GM19468 (cell line): ENCODE measurements around the gene POLR2J2.
"Not testable (repeated sequence)": the region's sequence is repeated elsewhere in the genome, so short reads cannot be mapped to it uniquely, and the experiment has no call there.

Experiments
- ATAC-seq: cut with Tn5 transposase; IDR thresholded peaks from one replicate; pipeline ENCODE4 v1.9.1; 2021; ENCODE audit warnings: mild to moderate bottlenecking, moderate library complexity, moderate number of reproducible peaks; ENCODE audit not compliant: unreplicated experiment; ENCODE audit errors: extremely low read depth

Gene POLR2J2

DNA sequence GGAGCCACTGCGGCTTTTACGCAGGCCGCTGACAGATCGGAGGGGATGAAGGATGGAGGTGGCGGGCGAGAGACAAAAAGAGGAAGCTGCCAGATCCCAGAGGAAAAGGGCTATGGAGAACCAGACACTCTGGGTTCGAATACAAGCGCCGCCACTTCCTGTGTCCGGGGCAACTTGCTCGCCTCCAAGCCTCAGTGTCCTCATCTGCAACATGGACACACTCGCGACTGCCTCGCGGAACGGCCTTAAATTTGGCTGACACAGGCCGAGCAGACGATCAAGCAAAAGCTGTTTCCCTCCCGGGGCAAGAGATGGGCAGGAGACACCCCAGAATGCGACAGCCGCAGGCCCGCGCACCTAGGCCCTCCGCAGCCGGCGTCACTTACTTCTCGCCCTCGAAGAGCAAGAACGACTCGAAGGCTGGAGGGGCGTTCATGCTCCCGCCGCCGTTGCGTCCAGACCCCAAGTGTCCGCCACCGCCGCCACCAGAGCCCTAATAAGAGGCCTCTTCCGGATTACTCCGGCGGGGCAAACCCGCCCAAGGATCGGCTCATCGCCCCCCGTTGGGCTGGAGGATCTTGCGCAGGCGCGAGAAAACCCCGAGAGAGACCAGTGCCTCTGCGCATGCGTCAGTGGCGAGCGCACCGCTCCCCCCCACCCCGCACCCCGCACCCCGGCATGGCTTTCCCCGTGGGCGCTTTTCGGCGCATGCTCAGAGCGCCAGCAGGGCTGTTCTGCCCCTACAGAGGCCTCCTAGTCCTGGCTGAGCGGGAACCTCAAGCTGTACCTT lies at the start of gene POLR2J2:
POLR2J2 (minus strand) TSS at position 498 of the 790 bp plus-strand sequence; CDS start at position 436, 62 bp downstream.
- ATAC-seq: peak; percentile 65

DNA sequence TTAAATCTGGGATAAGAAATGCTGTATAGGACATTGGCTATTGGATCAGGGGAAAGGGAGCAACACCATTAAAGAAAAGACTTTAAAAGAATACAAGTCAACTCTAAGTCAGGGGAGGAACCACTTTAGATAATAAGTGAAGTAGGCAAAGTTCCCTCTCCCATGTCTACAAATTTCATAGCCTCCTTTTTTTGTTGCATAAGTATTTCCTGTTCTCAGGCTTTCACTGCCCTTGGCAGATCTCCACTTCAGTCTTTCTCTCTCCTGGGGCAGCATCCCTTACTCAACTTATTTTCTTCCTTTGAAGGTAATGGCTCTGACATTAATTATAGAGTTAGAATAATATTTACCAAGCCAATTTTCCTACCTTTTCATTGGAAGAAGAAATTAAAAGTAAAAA lies 47.0 kb upstream of the POLR2J2 start:
- ATAC-seq: not testable (repeated sequence)

DNA sequence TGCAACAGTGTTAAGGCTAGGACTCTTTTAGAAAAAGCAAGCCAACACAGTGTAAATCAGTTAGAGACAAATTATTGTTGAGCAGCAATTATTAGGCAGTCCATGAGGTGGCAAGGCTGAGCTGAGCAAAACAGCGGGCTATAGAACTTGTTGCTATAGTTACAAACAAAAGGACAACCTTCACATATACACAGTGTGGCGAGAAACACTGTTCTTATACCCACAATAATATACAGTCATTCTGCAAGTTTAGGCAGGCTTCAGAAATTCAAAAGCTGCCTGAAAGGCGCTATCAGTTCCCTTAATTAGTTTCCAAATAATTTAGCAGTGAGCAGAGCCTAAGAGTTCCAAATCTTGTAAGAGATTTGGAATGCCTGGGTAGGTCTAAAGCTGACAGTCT lies 44.3 kb upstream of the POLR2J2 start:
- ATAC-seq: peak; percentile 37

DNA sequence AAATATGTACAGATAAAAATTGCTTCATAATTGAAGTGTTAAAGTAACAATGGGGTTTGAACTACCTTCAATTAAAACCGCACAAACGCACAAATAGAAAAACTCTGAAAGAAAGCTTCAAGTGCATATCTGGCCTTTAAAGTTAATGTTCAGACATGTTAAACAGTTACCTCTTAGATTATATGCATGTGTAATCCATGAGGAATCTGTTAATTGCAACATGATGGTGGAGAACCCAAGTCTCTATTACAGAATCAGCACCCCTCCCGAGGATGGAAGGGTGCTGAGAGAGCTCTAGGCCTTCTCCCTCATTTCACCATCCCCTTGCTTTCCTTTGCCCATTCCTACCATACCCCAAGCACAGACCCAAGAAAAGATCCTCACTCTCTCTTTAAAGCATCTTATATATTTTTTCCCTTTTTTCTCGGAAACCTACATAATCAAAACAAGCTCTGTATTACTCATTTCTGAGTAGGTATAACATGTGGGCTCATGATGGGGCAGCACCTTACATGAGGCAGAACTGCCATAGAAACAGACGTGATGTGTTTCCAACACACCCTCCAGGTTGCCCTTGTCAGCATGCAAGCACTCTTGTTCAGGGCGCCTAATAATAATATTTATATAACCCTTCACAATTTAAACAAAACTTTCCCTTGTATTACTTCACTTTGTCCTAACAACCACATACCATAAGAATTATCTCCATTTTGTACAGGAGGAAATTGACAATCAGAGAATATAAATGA lies 43.5 kb upstream of the POLR2J2 start:
- ATAC-seq: not testable (repeated sequence)

DNA sequence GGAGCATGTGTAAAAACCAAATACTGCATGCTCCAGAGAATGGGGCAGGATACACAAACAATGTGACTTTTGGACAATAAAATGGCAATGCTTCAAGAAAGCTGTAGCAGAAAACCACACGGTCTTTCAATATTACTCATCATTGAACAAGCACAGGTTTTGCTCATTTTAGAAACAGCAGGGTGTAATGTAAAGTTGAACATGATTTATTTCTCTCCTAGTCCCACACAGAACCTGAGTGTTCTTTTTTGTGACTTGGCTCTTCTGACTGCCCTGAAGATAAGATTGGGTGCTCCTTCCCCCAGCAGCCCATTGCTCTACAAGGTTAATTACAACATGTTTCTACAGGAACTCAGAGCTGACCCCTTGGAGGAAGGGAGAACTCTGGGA lies 42.2 kb upstream of the POLR2J2 start:
- peak; percentile 64 for ATAC-seq

DNA sequence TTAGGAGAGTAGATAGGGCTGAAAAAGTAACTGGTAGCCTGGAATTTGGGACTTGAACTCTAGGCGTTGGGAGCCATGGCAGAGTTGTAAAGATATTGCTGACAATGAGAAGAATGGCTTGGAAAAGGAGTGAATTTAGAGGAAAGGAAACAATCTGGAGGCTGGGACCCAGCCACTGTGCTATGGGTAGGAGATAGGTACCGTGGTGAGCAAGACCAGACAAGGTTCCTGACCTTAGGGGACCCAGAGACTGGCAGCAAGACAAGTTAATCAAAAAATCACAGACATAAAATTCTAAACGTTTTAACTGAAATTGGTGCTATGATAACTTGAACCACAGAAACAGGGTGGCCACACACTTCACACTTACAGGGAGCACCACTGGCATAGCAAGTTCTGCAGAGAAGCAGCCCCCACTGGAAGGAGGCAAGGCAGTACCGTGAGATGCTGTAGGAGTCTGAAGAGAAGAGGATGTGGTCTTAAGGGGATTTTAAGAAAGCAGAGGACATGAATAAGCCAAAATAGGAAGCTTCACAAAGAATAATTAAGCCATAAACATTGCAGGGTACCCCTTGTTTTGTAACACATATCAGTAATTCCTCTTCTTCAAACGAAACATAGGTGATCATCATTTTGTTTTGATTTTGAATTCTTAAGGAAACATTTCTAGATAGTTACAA lies 41.7 kb upstream of the POLR2J2 start:
- ATAC-seq: peak; percentile 54

DNA sequence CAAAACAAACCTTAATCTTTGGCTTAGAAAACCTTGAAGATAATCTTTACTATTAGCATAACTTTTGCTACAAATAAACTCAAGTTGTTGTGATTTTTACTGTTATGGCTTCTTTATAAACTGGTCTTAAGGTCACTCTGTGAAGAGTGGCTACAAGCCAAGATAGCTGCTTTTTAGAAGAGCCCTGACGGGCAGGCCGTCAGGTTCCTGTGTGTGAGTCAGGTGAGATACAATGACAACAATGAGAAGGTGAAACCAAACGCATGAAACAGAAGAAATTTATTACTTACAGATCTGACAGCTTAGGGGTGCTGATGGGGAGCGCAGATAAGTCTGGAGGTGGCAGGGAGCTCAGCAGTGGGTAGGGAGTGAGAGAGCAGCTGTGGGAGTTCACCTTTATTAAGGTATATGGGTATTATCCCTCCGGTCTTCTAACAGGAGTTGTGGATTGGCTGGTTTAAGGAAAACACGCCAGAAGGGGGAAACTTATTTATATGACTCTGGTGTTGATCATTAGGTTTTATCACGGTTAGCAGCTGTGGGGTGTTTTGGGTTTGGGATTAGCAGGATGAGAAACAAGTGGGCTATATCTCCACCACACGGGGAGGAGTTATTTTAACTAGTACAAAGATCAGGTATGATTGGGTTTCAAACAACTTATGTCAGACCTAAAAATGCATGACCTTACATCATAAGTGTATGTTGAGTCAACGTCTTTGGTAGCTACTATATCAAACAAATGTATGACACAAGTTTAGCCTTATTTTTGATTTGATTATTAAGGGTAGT lies 27.7 kb upstream of the POLR2J2 start:
- not testable (repeated sequence) for ATAC-seq

DNA sequence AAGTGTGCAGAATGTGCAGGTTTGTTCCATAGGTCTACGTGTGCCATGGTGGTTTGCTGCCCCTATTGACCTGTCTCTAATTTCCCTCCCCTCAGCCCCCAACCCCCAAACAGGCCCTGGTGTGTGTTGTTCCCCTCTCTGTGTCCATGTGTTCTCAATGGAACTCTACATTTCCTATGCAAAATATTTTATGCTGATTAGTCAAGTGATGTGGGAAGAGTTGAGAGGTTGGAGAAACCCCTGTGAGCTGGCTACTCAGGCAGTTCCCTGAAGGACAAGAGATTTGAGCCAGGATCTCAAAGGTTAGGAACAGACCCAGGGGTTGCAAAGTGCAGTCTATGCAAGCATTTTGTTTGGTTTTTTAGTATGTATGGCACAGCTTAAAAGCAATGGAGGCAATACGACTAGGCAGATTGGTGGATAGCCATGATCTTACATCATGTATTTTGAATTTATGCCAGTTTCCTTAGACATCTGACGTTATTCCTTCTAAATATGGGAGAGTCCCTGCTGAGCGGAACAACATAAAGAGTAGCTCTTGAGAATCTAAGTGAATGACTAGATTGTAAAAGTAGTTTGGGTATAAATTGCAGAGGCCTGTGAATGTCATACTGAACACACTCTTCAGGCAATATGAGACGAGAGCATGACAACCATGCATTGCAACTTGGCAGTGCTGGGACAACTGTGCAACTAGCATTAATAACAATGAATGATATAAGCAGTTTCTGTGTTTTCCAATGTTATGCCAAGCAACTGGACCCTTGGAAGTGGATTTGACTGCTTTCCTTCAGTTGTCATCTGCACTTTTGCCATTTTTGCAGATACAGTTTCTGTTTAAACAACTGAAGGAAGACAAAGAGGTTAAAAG lies 26.4 kb upstream of the POLR2J2 start:
- ATAC-seq: not testable (repeated sequence)

DNA sequence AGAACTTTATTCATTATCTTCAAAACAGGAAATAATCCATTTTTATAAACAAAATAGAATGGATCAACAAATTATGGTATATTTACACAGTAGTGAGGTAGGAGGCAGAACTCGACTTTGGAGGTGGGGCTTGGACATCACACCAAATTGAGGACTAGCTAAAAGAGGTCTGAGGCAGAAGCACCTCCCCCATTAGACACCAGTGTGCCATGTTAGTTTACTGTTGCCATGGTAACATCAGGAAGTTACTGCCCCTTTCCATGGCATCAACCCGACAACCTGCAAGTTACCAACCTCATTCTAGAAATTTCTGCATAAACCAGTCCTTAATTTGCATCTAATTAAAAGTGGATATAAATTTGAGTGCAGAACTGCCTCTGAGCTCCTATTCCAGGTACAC lies 24.5 kb upstream of the POLR2J2 start:
- ATAC-seq: not testable (repeated sequence)

DNA sequence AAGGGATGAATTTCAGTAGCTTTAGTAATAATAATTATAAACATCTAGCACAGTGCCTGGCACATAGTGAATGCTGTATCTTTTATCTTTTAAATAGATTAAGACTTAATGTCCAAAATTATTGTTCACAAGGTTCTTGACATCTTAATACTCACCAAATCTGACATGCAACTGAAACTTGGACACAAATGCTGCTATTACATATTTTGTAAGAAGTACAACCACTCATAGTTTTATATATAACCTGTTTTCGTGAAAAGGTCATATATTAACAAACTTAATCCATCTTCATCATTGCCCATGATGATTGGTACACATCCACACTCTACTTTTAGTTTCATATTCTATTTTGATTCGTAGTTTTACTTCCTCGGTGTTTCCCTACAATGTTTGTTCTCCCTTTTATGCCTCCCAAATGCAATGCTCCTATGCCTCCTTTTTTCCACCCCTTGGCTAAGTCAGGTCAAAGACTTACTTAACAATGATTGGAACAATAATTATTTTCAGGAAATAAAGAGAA lies 23.6 kb upstream of the POLR2J2 start:
- not testable (repeated sequence) for ATAC-seq

DNA sequence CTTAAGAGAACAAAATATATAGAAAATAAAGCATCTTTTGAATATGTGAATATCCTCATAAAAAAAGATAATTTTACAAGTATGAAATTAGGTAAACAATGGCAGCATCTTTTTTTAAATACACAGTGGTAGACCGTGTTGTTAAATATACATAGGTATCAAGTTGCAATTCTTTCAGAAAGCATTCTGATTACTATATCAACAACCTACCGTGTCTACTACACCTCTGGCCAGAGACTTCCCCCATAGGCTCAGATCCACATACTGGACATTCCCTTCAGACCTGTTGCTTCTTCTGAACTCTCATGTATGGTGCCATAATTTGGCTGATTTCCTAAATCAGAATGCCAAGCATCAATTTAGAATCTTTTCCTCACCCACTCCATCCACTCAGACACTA lies 22.5 kb upstream of the POLR2J2 start:
- ATAC-seq: not testable (repeated sequence)

DNA sequence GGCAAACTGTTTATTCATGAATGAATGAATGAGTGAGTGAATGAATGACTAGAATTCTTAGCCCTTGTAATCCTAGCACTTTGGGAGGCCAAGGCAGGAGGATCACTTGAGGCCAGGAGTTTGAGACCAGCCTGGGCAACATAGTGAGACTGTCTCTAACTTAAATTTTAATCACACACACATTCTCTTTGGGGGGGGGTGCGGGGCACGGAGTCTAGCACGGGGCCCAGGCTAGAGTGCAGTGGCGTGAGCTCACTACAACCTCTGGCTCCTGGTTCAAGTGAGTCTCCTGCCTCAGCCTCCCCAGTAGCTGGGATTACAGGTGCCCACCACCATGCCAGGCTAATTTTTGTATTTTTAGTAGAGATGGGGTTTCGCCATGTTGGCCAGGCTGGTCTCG lies 19.1 kb upstream of the POLR2J2 start:
- ATAC-seq: not testable (repeated sequence)

DNA sequence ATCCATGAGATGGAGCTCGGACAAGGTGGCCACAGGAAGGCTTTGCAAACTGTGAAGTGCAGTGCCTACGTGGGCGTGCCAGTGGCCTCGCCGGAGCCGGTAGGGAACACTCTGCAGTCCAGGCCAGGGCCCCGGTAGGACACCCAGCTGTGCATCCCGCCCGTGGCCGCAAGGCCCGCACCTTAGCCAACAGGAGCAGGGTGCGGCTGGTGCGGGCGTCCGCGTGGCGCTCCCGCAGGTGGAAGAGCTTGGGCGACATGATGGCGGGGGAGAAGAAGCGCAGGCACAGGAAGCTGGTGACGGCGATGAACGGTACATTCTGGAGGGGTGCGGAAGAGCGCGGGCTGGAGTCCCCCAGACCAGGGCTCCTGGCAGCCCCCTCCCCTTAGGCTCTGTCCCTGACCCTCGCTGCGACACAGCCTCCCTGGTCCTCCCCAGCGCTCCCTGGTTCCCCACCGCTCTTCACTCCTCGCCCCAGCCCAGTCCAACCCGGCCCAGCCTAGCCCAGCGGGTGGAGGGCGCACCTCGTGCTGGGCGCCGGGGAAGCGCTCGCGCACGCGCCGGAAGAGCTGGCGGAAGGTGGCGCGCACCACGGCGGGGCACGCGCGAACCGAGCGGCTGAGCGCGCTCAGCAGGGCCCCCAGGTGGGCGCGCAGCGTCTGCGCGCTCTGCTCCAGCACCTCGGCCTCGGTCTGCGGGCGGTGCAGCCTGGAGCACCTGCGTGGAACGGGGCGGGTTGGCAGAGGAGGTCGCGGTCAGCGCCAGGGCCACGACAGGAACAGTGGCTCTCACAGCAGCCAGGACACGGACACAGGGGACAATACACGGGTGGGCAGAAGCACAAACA lies 18.2 kb upstream of the POLR2J2 start:
- peak; percentile 45 for ATAC-seq

DNA sequence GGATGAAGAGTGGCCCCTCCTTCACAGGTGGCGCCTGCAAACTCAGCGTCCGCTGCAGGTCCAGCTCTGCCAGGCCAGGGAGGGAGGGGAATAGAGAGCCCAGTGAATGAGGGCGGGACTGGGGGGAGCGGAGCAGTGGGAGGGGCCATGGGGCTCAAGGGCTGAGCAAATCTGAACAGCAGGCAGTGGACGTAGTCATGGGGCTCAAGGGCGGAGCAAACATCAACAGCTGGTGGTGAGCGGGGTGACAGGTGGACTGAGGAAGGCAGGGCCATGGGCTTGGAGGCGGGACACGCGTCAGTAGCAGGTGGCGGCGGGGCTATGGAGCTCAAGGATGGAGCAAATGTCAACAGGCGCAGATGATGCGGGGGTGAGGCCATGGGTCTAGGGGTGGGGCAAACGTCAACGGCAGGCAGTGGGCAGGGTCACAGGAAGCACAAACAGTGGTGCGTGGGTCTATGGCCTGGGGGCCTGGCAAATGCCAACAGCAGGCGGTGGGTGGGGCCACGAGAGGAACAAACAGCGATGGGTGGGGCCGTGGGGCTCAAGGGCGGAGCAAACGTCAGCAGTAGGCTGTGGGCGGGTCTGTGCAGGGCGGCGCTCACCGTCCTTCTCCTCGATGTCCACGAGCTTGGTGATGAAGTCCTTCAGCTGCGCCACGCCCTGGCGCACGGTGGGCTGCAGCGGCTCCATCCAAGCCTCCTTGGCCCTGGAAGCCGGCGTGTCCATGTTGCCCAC lies 17.0 kb upstream of the POLR2J2 start:
- ATAC-seq: not testable (repeated sequence)

DNA sequence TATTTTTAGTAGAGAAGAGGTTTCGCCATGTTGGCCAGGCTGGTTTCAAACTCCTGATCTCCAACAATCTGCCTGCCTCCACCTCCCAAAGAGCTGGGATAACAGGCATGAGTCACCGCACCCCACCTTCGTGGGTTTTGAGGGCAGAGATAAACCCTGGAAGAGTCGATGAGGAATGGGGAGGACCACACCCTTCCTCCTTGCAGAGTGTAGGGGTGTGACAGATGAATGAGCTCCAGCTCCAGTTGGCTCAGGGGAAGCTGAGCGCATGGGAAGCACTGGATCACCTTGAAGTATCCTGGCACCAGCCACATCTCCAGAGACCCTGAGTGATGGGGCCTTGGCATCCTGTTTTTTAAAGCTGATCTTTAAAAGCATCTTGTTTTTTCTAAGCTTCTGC lies 11.1 kb upstream of the POLR2J2 start:
- not testable (repeated sequence) for ATAC-seq

DNA sequence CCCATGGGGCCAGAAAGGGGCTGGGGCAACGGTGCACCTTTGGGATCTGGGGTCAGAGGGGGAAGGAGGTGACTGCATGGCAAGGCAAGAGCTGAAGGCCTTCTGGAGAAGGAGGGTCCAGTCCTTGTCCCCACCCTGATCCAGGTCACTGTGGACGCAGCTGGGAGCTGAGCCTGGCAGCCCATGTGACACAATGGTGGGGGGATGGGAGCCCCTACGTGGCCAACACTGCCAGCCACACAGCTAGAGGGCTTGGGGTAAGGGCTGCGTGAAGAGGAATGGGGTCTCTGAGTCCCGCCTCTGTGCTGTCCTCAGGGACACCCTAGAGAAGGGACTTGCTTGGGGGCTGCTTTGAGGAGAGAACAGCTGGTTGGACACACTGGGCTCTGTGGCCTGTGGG lies 9.3 kb upstream of the POLR2J2 start:
- not testable (repeated sequence) for ATAC-seq

DNA sequence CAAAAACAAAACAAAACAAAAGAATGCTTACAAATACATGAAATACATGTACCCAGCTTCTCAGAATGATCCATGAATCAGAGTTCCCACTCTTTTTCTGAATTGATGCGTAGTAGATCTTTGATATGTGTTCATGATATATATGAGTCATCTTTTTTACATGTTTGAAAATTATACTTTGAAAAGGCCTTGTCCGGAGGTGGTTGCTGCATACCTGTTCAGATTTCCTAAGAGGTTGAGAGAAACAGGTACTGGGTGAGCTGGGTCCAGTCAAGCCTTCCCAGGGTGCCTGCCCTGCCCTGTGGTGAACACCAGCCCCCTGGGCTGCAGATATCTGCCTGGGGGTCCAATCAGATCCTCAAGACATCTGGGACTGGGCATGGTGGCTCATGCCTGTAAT lies 4.1 kb upstream of the POLR2J2 start:
- ATAC-seq: not testable (repeated sequence)
